Mammary epithelial cell (primary cell): ENCODE data around the gene NUF2.

ENCODE experiments used
- EZH2 ChIP-seq: IDR thresholded peaks from 2 replicates; pipeline ENCODE4 v1.6.1; 2012; ENCODE audit warnings: low read length, inconsistent platforms, borderline replicate concordance
- TF ChIP-seq, protein P1 (sequence below), 2 donors: IDR thresholded peaks in 1 of 2; conservative IDR thresholded peaks in 1 of 2; 2 replicates each; pipeline ENCODE4 v1.5.1; 2011 to 2012; ENCODE audit warnings: inconsistent platforms in 2 of 2, low read length in 2 of 2, mild to moderate bottlenecking in 2 of 2, control low read depth in 1 of 2, low read depth in 1 of 2; ENCODE audit not compliant: insufficient read depth in 1 of 2; ENCODE audit errors: extremely low read depth in 1 of 2

DNA sequence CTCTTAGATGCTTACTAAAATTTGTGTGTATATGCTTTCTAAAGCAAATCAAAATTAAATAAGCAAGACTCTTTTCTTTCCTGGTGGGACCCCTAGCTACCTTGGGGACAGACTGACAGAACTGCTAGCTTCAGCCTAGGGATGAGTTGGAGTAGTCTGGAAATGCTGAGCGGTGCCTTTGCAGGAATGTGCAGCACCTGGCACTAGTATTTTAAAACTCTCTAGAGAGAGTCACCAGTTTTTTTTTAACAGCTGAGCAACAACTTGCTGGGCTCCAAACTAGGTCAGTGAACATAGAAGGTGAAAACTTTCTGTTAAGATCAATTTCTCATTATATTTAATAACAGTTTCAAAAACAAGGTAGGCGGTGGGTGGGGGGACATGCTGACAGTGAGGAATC is 56.8 kb downstream of the NUF2 start:
- TF ChIP-seq, protein P1, sequence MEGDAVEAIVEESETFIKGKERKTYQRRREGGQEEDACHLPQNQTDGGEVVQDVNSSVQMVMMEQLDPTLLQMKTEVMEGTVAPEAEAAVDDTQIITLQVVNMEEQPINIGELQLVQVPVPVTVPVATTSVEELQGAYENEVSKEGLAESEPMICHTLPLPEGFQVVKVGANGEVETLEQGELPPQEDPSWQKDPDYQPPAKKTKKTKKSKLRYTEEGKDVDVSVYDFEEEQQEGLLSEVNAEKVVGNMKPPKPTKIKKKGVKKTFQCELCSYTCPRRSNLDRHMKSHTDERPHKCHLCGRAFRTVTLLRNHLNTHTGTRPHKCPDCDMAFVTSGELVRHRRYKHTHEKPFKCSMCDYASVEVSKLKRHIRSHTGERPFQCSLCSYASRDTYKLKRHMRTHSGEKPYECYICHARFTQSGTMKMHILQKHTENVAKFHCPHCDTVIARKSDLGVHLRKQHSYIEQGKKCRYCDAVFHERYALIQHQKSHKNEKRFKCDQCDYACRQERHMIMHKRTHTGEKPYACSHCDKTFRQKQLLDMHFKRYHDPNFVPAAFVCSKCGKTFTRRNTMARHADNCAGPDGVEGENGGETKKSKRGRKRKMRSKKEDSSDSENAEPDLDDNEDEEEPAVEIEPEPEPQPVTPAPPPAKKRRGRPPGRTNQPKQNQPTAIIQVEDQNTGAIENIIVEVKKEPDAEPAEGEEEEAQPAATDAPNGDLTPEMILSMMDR (conservative IDR thresholded peaks at IDR 0.05 in 1 of 2, IDR thresholded peaks at IDR 0.05 in 1 of 2; ENCODE audit: extremely low read depth in 1 of 2, insufficient read depth in 1 of 2, low read depth in 1 of 2, low read length in 2 of 2): no peak
- no peak for TF ChIP-seq EZH2
